GM23248 (cell line): Measurements from ENCODE around the gene SERPINA5.

Experiments
- EZH2 ChIP-seq: fragments of 200-600 bp; sonication (generic); IDR thresholded peaks from 2 replicates; pipeline ENCODE4 v1.6.1; 2018; ENCODE audit warnings: antibody characterized with exemption, mild to moderate bottlenecking; ENCODE audit not compliant: insufficient read depth, poor library complexity, severe bottlenecking
- EZH2phosphoT487 ChIP-seq: fragments of 200-600 bp; sonication (generic); IDR thresholded peaks from 2 replicates; pipeline ENCODE4 v1.6.1; 2018; ENCODE audit warnings: antibody characterized with exemption, moderate library complexity, mild to moderate bottlenecking, low read depth; ENCODE audit not compliant: insufficient read depth

DNA sequence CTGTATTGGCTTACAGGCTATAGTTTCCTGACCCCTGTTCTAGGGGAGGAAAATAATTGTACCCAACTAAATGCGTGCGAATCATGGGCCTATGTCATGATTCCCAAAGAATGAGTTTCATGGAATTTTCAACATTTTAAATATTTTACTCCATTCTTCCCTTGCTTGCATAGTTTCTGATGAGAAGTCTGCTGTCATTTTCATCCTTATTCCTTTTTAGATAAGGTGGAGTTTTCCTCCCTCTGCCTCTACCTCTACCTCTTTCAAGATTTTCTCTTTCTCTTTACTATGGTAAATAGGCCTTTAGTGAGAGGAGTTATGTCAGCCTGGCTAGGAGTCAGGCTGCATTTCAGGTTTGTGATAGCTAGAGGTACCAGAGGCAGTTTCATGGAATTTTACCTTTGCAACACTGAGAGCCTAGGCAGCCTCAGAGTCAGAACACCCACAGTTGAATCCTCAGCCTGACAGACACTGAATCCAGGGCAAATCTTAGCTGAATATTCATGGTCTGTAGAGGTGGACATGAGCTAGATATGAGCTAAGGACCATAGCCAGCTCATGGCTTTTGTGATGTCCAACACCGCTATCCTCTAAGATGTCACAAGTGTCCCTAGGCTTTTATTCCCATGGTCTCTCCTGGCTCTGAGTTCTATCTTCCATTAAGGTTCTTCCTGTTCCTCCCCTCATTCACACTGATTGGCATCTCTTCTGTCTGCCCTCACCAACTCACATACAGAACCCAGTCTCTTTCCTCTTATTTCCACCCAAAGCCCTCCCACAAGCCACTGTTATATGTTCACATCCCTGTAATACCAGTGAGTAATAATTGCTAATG lies 37.0 kb downstream of the SERPINA5 start:
- TF ChIP-seq EZH2phosphoT487 (no peak), EZH2 (no peak)
